ENCODE results near the gene NLRC3. TPM values are rescaled to one million over a fixed set of nuclear protein-coding genes. Genes with fewer than 3 reads are reported as not detected.

NLRC3 gene
- total RNA-seq, 1 donor, result under 0.01 TPM

DNA sequence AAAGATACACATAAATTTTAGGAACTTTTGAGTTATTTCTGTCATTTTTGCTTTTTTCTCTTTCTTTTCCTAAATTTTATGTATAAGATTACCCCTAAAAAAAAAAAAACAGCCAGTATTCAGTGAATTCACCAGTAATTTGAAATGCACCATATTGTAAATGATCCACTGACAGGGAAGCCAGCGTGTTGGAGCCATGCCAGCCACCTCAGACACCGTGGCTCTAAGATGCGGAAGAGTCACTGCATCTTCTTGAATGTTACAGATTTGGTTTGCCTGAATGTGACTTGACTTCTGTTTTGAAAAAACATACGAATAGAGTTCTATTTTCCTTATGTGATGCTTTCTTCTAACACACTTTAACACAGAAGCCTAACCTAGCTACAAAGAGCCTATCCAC is 39.0 kb downstream of the NLRC3 start:
- no peak overlapping the region for H3K27ac ChIP-seq (ENCODE audit: low read depth, low read length)
- peaks cover 18% of the 10 kb centered on the region for H3K4me1 ChIP-seq (ENCODE audit: insufficient read depth, low read length)
- no peak overlapping the region for H3K4me2 ChIP-seq (ENCODE audit: insufficient read depth, low read length)
- H4K20me1 ChIP-seq (ENCODE audit: insufficient read depth, low read length), result no peaks in the 10 kb centered on the region
- peaks cover 21% of the 10 kb centered on the region for H3K36me3 ChIP-seq (ENCODE audit: insufficient read depth, low read length)
- DNase-seq (ENCODE audit: insufficient read length, low spot score, missing footprints), result no peak
- no peaks in the 10 kb centered on the region for H3K9me3 ChIP-seq (ENCODE audit: low read depth, low read length)
- TF ChIP-seq, protein P1, sequence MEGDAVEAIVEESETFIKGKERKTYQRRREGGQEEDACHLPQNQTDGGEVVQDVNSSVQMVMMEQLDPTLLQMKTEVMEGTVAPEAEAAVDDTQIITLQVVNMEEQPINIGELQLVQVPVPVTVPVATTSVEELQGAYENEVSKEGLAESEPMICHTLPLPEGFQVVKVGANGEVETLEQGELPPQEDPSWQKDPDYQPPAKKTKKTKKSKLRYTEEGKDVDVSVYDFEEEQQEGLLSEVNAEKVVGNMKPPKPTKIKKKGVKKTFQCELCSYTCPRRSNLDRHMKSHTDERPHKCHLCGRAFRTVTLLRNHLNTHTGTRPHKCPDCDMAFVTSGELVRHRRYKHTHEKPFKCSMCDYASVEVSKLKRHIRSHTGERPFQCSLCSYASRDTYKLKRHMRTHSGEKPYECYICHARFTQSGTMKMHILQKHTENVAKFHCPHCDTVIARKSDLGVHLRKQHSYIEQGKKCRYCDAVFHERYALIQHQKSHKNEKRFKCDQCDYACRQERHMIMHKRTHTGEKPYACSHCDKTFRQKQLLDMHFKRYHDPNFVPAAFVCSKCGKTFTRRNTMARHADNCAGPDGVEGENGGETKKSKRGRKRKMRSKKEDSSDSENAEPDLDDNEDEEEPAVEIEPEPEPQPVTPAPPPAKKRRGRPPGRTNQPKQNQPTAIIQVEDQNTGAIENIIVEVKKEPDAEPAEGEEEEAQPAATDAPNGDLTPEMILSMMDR (IDR thresholded peaks at IDR 0.05; ENCODE audit: extremely low read depth, low read depth, low read length), result no peak
- H3K27me3 ChIP-seq (ENCODE audit: insufficient read depth, low read length), result no peaks in the 10 kb centered on the region
- no peaks in the 10 kb centered on the region for H3K79me2 ChIP-seq (ENCODE audit: insufficient read depth, low read length)
- H3K4me3 ChIP-seq (ENCODE audit: insufficient read depth, low read length), result no peak overlapping the region
- H2AFZ ChIP-seq (ENCODE audit: low read length), result no peak overlapping the region

GRCh38 chr16:3536851-3537250 is 40.4 kb downstream of the NLRC3 start:
- no peaks in the 10 kb centered on the region for H3K9me3 ChIP-seq (ENCODE audit: low read depth, low read length)
- H2AFZ ChIP-seq (ENCODE audit: low read length), result no peak overlapping the region
- H3K4me3 ChIP-seq (ENCODE audit: insufficient read depth, low read length), result no peak overlapping the region
- H3K4me2 ChIP-seq (ENCODE audit: insufficient read depth, low read length), result peak overlapping the region; percentile 12
- H3K27me3 ChIP-seq (ENCODE audit: insufficient read depth, low read length), result no peaks in the 10 kb centered on the region
- no peak for DNase-seq (ENCODE audit: insufficient read length, low spot score, missing footprints)
- no peaks in the 10 kb centered on the region for H4K20me1 ChIP-seq (ENCODE audit: insufficient read depth, low read length)
- peaks cover 29% of the 10 kb centered on the region for H3K36me3 ChIP-seq (ENCODE audit: insufficient read depth, low read length)
- TF ChIP-seq, protein P1 (IDR thresholded peaks at IDR 0.05; ENCODE audit: extremely low read depth, low read depth, low read length), result no peak
- peak overlapping the region; percentile 56 for H3K27ac ChIP-seq (ENCODE audit: low read depth, low read length)
- H3K79me2 ChIP-seq (ENCODE audit: insufficient read depth, low read length), result no peaks in the 10 kb centered on the region
- peaks cover 12% of the 10 kb centered on the region for H3K4me1 ChIP-seq (ENCODE audit: insufficient read depth, low read length)

- Histone ChIP-seq H3K4me1 (ENCODE audit: insufficient read depth, low read length) (peaks cover 12% of the 10 kb centered on the region), H2AFZ (ENCODE audit: low read length) (no peak overlapping the region), H3K27me3 (ENCODE audit: insufficient read depth, low read length) (no peaks in the 10 kb centered on the region), H3K79me2 (ENCODE audit: insufficient read depth, low read length) (no peaks in the 10 kb centered on the region), H3K27ac (ENCODE audit: low read depth, low read length) (peak overlapping the region; percentile 56), H4K20me1 (ENCODE audit: insufficient read depth, low read length) (no peaks in the 10 kb centered on the region), H3K36me3 (ENCODE audit: insufficient read depth, low read length) (peaks cover 32% of the 10 kb centered on the region), H3K4me3 (ENCODE audit: insufficient read depth, low read length) (no peak overlapping the region), H3K4me2 (ENCODE audit: insufficient read depth, low read length) (no peak overlapping the region), H3K9me3 (ENCODE audit: low read depth, low read length) (no peaks in the 10 kb centered on the region)
- DNase-seq (ENCODE audit: insufficient read length, low spot score, missing footprints), result peak; percentile 83
- TF ChIP-seq, protein P1 (IDR thresholded peaks at IDR 0.05; ENCODE audit: extremely low read depth, low read depth, low read length), result no peak
Observed at GRCh38 chr16:3536271-3536731, 40.9 kb downstream of the NLRC3 start.

GRCh38 chr16:3534126-3534525 is 43.1 kb downstream of the NLRC3 start:
- Histone ChIP-seq H3K27me3 (ENCODE audit: insufficient read depth, low read length) (no peaks in the 10 kb centered on the region), H3K27ac (ENCODE audit: low read depth, low read length) (no peak overlapping the region), H3K36me3 (ENCODE audit: insufficient read depth, low read length) (peaks cover 39% of the 10 kb centered on the region), H3K9me3 (ENCODE audit: low read depth, low read length) (no peaks in the 10 kb centered on the region), H2AFZ (ENCODE audit: low read length) (no peak overlapping the region), H4K20me1 (ENCODE audit: insufficient read depth, low read length) (no peaks in the 10 kb centered on the region), H3K4me3 (ENCODE audit: insufficient read depth, low read length) (no peak overlapping the region), H3K79me2 (ENCODE audit: insufficient read depth, low read length) (no peaks in the 10 kb centered on the region), H3K4me1 (ENCODE audit: insufficient read depth, low read length) (peaks cover 12% of the 10 kb centered on the region), H3K4me2 (ENCODE audit: insufficient read depth, low read length) (no peak overlapping the region)
- TF ChIP-seq, protein P1 (IDR thresholded peaks at IDR 0.05; ENCODE audit: extremely low read depth, low read depth, low read length), result no peak
- no peak for DNase-seq (ENCODE audit: insufficient read length, low spot score, missing footprints)

Measured in osteoblast (primary cell).